K562 (cell line): ENCODE data around the gene HMOX1. TPM values are rescaled to one million over a fixed set of nuclear protein-coding genes. Genes with fewer than 3 reads are reported as not detected.

Source experiments
- ATAC-seq: fragments of 200-7000 bp; cut with Tn5 transposase; 3 replicates; pipeline ENCODE4 v1.9.1; 2020; ENCODE audit warnings: moderate library complexity
- BruUV-seq: library from RNA; stranded (reverse); fragments of 400-500 nt; replicated peaks from 2 replicates; lab custom pipeline; 2021; lab: Mats Ljungman, UMichigan
- CTCF ChIA-PET: fragments of 300-600 bp; formaldehyde crosslinking; extraction: SDS; loops from one replicate; lab custom pipeline; 2021; ENCODE audit warnings: low intra/inter-chr PET ratio; lab: Yijun Ruan, JAX
- POLR2A ChIA-PET: fragments of 300-600, 350-650 bp; sonication (Branson Sonifier 250); formaldehyde crosslinking; extraction: SDS; loops from one replicate; lab custom pipeline; 2021; ENCODE audit warnings: antibody characterized with exemption, inconsistent platforms; lab: Yijun Ruan, JAX
- DNase-seq, 4 experiments: peaks; one replicate each; pipeline versions ENCODE4 v3.0.0 to v3.0.0-alpha.2; 2011 to 2018; ENCODE audit warnings: low spot score in 3 of 4, mixed read lengths in 3 of 4; ENCODE audit errors: extremely low read depth in 1 of 4
- FAIRE-seq: peaks from 2 replicates; lab custom pipeline; 2011; peaks lifted over from hg19 to GRCh38; lab: Jason Lieb, UNC
- H2AFZ ChIP-seq: 2 replicates; pipeline ENCODE4 v1.6.0; 2011; ENCODE audit warnings: low read depth, low read length, control low read depth, inconsistent platforms
- H3K27ac ChIP-seq: fragments of 200-600 bp; 3 replicates; pipeline ENCODE4 v1.8.0; 2011; ENCODE audit warnings: low read depth, mild to moderate bottlenecking, control low read depth, inconsistent platforms, low read length, moderate library complexity, mixed read lengths; ENCODE audit errors: extremely low read depth
- H3K27me3 ChIP-seq, 2 experiments: fragments of 300-600 bp in 1 of 2; 2 replicates in 1 of 2; 3 replicates in 1 of 2; pipeline versions ENCODE4 v1.6.0 to v1.8.0; 2011; ENCODE audit warnings: inconsistent platforms in 2 of 2, low read length in 2 of 2, mild to moderate bottlenecking in 1 of 2, mixed read lengths in 1 of 2, moderate library complexity in 1 of 2; ENCODE audit not compliant: control insufficient read depth in 2 of 2, insufficient read depth in 2 of 2
- H3K36me3 ChIP-seq: fragments of 300-600 bp; 3 replicates; pipeline ENCODE4 v1.8.0; 2011; ENCODE audit warnings: mild to moderate bottlenecking, low read length, inconsistent platforms; ENCODE audit not compliant: control insufficient read depth, insufficient read depth
- H3K4me1 ChIP-seq, 2 experiments: fragments of 200-600 bp in 1 of 2; replicated peaks in 1 of 2; 2 replicates in 1 of 2; 3 replicates in 1 of 2; pipeline versions ENCODE4 v1.5.1 to v1.8.0; 2011; ENCODE audit warnings: inconsistent platforms in 2 of 2, low read length in 2 of 2, mild to moderate bottlenecking in 1 of 2, mixed read lengths in 1 of 2, moderate library complexity in 1 of 2; ENCODE audit not compliant: control insufficient read depth in 2 of 2, insufficient read depth in 2 of 2
- H3K4me2 ChIP-seq: 2 replicates; pipeline ENCODE4 v1.6.1; 2011; ENCODE audit warnings: low read length, control low read depth, inconsistent platforms, mixed read lengths; ENCODE audit not compliant: insufficient read depth
- H3K4me3 ChIP-seq: fragments of 200-600 bp; sonication (generic), shearing (Covaris generic); 2 replicates; pipeline ENCODE4 v1.5.1; 2016; ENCODE audit warnings: control low read depth, inconsistent platforms
- H3K79me2 ChIP-seq: fragments of 200-600 bp; 3 replicates; pipeline ENCODE4 v1.8.0; 2011; ENCODE audit warnings: low read length, inconsistent platforms; ENCODE audit not compliant: control insufficient read depth, insufficient read depth
- H3K9ac ChIP-seq, 2 experiments: 2 replicates each; pipeline versions ENCODE4 v1.6.0 to v1.6.1; 2011; ENCODE audit warnings: low read depth in 2 of 2, low read length in 2 of 2, control low read depth in 1 of 2, inconsistent platforms in 1 of 2, mild to moderate bottlenecking in 1 of 2, mixed read lengths in 1 of 2; ENCODE audit not compliant: insufficient read depth in 1 of 2
- H3K9me1 ChIP-seq: one replicate; pipeline ENCODE4 v1.6.0; 2011; ENCODE audit warnings: inconsistent platforms, mild to moderate bottlenecking, low read length, moderate library complexity; ENCODE audit not compliant: control insufficient read depth, insufficient read depth
- H3K9me3 ChIP-seq: replicated peaks from 2 replicates; pipeline ENCODE4 v1.5.1; 2011; ENCODE audit warnings: low read depth, low read length, inconsistent platforms; ENCODE audit not compliant: control insufficient read depth, insufficient read depth
- H4K20me1 ChIP-seq: replicated peaks from 2 replicates; pipeline ENCODE4 v1.6.1; 2011; ENCODE audit warnings: low read length, inconsistent platforms, mixed read lengths; ENCODE audit not compliant: control insufficient read depth, insufficient read depth
- CBX2 ChIP-seq: fragments of 200-600 bp; sonication (generic); IDR thresholded peaks from one replicate; pipeline ENCODE4 v1.6.1; 2012; ENCODE audit warnings: mild to moderate bottlenecking, low read length, inconsistent platforms; ENCODE audit not compliant: insufficient read depth, poor library complexity, severe bottlenecking
- CGGBP1 ChIP-seq: fragments of 250-450 bp; sonication (Bioruptor Pico); IDR thresholded peaks from 2 replicates; pipeline ENCODE4 v1.9.0; 2021; ENCODE audit warnings: mild to moderate bottlenecking
- CTBP1 ChIP-seq: fragments of 450-650 bp; IDR thresholded peaks from 2 replicates; pipeline ENCODE4 v1.6.1; 2016; ENCODE audit warnings: borderline replicate concordance
- HDAC2 ChIP-seq: fragments of 450-650 bp; IDR thresholded peaks from 2 replicates; pipeline ENCODE4 v1.6.1; 2016; ENCODE audit warnings: mild to moderate bottlenecking
- HSF4 ChIP-seq: fragments of 250-450 bp; sonication (Bioruptor Pico); IDR thresholded peaks from 2 replicates; pipeline ENCODE4 v2.1.2; 2022; ENCODE audit warnings: mild to moderate bottlenecking, moderate library complexity, borderline replicate concordance
- KLF13 ChIP-seq: fragments of 450-650 bp; IDR thresholded peaks from 2 replicates; pipeline ENCODE4 v1.6.1; 2016; ENCODE audit warnings: missing genetic modification characterization, low read depth, mild to moderate bottlenecking, missing compliant biosample characterization, moderate library complexity, borderline replicate concordance
- NFE2L1 ChIP-seq: fragments of 450-650 bp; IDR thresholded peaks from 2 replicates; pipeline ENCODE4 v1.6.1; 2016; ENCODE audit warnings: missing genetic modification characterization, low read depth, mild to moderate bottlenecking, missing compliant biosample characterization, moderate library complexity, borderline replicate concordance
- RBM39 ChIP-seq: fragments of 200-400 bp; formaldehyde crosslinking; optimal IDR thresholded peaks from 2 replicates; pipeline ENCODE3; 2018; ENCODE audit warnings: low read depth, low read length
- RREB1 ChIP-seq: fragments of 250-450 bp; sonication (Bioruptor Pico); IDR thresholded peaks from 2 replicates; pipeline ENCODE4 v1.4.0; 2020
- U2AF2 ChIP-seq: fragments of 200-400 bp; formaldehyde crosslinking; optimal IDR thresholded peaks from 2 replicates; pipeline ENCODE3; 2017; ENCODE audit warnings: low read depth, mild to moderate bottlenecking, low read length
- ZNF551 ChIP-seq: fragments of 250-450 bp; sonication (Bioruptor Pico); IDR thresholded peaks from 2 replicates; pipeline ENCODE4 v1.5.0; 2021; ENCODE audit warnings: mild to moderate bottlenecking, moderate library complexity
- WGBS: fragments of 100-300 bp; shearing (Covaris generic); methylation state at CpG from one replicate; pipeline ENCODE4 v1.1.6; 2016; ENCODE audit warnings: low coverage, mixed read lengths; ENCODE audit not compliant: insufficient coverage; ENCODE audit errors: missing lambda C conversion rate; 5-methylcytosine and 5-hydroxymethylcytosine counted together
- in situ Hi-C: fragments of 300-500 bp; cut with MboI; formaldehyde crosslinking; loops from 4 replicates; pipeline ENCODE4 v1.15.0; 2018; ENCODE audit warnings: inconsistent platforms, mixed read lengths
- intact Hi-C: fragments of 100-400 bp; cut with micrococcal nuclease; formaldehyde crosslinking; loops from 2 replicates; pipeline ENCODE4 v1.14.2; 2022
- polyA plus RNA-seq, 8 experiments: library from polyadenylated mRNA; depleted of rRNA in 4 of 8; stranded (reverse) in 5 of 8; unstranded in 3 of 8; fragments of >200 nt; fragmentation: Nextera tagmentation in 2 of 8; fragmentation: Illumina TruSeq in 1 of 8; extraction: Ambion mirVana in 2 of 8; extraction: Trizol in 1 of 8; gene quantifications; 2 replicates each; pipeline versions ENCODE4 v1.2.1 to v1.2.3, GENCODE V29; 2011 to 2014; ENCODE audit warnings: inconsistent platforms in 1 of 8, missing spikeins in 1 of 8
- total RNA-seq, 7 experiments: library from RNA; depleted of rRNA in 6 of 7; stranded (reverse); fragments of >200 nt in 6 of 7; fragmentation: Illumina TruSeq in 2 of 7; extraction: Trizol in 2 of 7; gene quantifications; 2 replicates each; pipeline versions ENCODE4 v1.2.1 to v1.2.3, GENCODE V29; 2011 to 2021; ENCODE audit warnings: low replicate concordance in 1 of 7

Gene HMOX1
- total and polyA plus RNA-seq, 9 of the 15 experiments (the other 6 are each of a cell fraction or from before 2014, with no cell fraction given) = not detected

DNA sequence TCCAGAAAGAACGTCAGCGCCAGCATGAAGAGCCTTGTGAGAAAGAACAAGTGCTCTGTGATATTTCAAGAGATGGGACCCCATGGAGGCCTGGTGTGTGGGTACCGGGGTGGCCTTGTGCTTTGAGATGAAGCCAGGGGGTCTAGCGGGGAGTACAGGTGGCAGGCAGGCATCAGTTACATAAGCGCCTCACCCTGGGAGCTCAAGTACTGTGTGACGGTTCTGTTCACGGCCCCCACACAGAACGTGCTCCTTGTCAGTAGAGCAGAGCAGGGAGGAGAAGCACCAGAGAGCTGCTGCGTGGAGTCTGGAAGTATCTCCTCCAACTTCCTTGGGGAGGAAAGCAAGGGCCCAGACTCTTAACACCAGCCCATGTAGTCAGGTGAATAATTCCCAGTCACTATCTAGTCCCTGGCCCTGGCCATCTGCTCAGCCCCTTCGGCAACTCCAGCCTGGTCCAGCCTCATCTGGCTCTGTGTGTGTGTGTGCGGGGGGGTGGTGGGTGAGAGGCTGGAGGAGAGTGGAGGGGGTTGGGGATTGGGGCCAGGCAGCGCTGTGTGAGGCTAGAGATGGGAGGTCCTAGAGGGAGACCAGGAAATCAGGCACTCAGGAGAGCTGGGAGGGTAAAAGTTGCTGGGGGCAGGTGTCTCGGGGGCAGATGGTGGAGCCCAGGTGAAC, 51.5 kb downstream of the HMOX1 start:
- ATAC-seq (no peak), DNase-seq (no peak), FAIRE-seq (no peak)
- intact Hi-C loops = no loop called here
- in situ Hi-C loops = loop anchor here (5.0 kb wide), 1 partner anchor 150 kb away; no protein-coding TSS in a partner anchor
- POLR2A ChIA-PET = no interaction called here
- H3K36me3 ChIP-seq = peaks cover 52% of the 10 kb centered on the region; the same call in 2 of the 3 replicates
- peaks cover 0 to 2% of the 10 kb centered on the region in 2 experiments; a peak in 2 of 5 replicates for H3K4me1 ChIP-seq
- TF ChIP-seq CGGBP1 (CRISPR knock-in tag) (no peak), ZNF551 (CRISPR knock-in tag) (no peak), KLF13 (tag) (no peak), CTBP1 (no peak), RREB1 (no peak), HSF4 (no peak), HDAC2 (no peak), NFE2L1 (tag) (no peak), U2AF2 (no peak), CBX2 (no peak), RBM39 (no peak)
- 0 out of 2 replicates have a peak, but pooled peaks cover 4% of the 10 kb centered on the region for H4K20me1 ChIP-seq
- no TSS peak for BruUV-seq
- no peak overlapping the region for H3K4me2 ChIP-seq
- no peak overlapping the region for H3K27ac ChIP-seq
- H3K9me1 ChIP-seq = peaks cover 4% of the 10 kb centered on the region
- CTCF ChIA-PET = interaction anchor here (2.6 kb wide), 1 partner anchor 150 kb away, joined by 12 read pairs; no protein-coding TSS in a partner anchor
- no peaks in the 10 kb centered on the region for H3K79me2 ChIP-seq
- no peak overlapping the region for H3K4me3 ChIP-seq
- no peaks in the 10 kb centered on the region; the same call in 1 of the 2 replicates for H3K9me3 ChIP-seq
- H2AFZ ChIP-seq = no peak overlapping the region
- WGBS = 90% methylated on average over 8 of the region's 13 CpGs
- H3K27me3 ChIP-seq = no peaks in the 10 kb centered on the region
- H3K9ac ChIP-seq = no peak overlapping the region
